ENCODE data around the gene TTC7B. TPM values are rescaled to one million over a fixed set of nuclear protein-coding genes. Genes with fewer than 3 reads are reported as not detected.
A peak's percentile ranks its signal among the peaks of the same experiment; 100 is the strongest.

TTC7B gene
- total and polyA plus RNA-seq, 2 of the 13 experiments (the other 11 are each of a cell fraction or from before 2014, with no cell fraction given), result 1.3 to 3.2 TPM

GRCh38 chr14:90498198-90498597 lies 318.0 kb downstream of the TTC7B start:
- Histone ChIP-seq H3K79me2 (ENCODE audit: insufficient read depth, low read length) (no peaks in the 10 kb centered on the region), H2AFZ (ENCODE audit: low read length) (no peak overlapping the region), H3K4me3 (replicated peaks in 1 of 3; ENCODE audit: insufficient read depth in 1 of 3, low read depth in 2 of 3, low read length in 3 of 3) (no peak overlapping the region), H3K9ac (ENCODE audit: insufficient read depth, low read depth, low read length) (no peak overlapping the region), H3K27me3 (ENCODE audit: control insufficient read depth in 1 of 2, insufficient read depth in 2 of 2, low read length in 2 of 2) (no peaks in the 10 kb centered on the region), H3K9me3 (ENCODE audit: low read length) (no peaks in the 10 kb centered on the region), H4K20me1 (ENCODE audit: insufficient read depth, low read length) (no peaks in the 10 kb centered on the region; the same call in 1 of the 2 replicates), H3K4me1 (ENCODE audit: insufficient read depth, low read length) (peaks cover 33% of the 10 kb centered on the region), H3K36me3 (replicated peaks in 1 of 2; ENCODE audit: control insufficient read depth in 1 of 2, insufficient read depth in 2 of 2, low read length in 2 of 2) (no peaks in the 10 kb centered on the region), H3K4me2 (ENCODE audit: low read depth, low read length) (no peak overlapping the region), H3K27ac (ENCODE audit: extremely low read length, insufficient read depth, low read length) (no peak overlapping the region)
- ChIA-PET CTCF (ENCODE audit: low intra/inter-chr PET ratio, low total read pairs) (no interaction called here), POLR2A (no interaction called here)
- no peak for TF ChIP-seq BATF2 (CRISPR knock-in tag; IDR thresholded peaks at IDR 0.05)
- no peak for TF ChIP-seq DNMT1 (CRISPR knock-in tag; IDR thresholded peaks at IDR 0.05)
- TF ChIP-seq E2F2 (CRISPR knock-in tag; IDR thresholded peaks at IDR 0.05; ENCODE audit: borderline replicate concordance), result no peak
- no peak for ATAC-seq
- no peak for DNase-seq (ENCODE audit: low spot score)
- no TSS peak for BruUV-seq (replicated peaks)
- in situ Hi-C loops (cut with HindIII; ENCODE audit: extremely low pct_ligation_motif_present, low pct_unique_long_range_greater_than_20kb) (no loop called here), intact Hi-C loops (cut with micrococcal nuclease; ENCODE audit: unreplicated experiment) (no loop called here)
- FAIRE-seq, result no peak

GRCh38 chr14:90496379-90496778 lies 319.9 kb downstream of the TTC7B start:
- peak; percentile 38 for TF ChIP-seq HNRNPK (IDR thresholded peaks at IDR 0.05; ENCODE audit: low read depth, low read length, poor library complexity, severe bottlenecking)
- TF ChIP-seq ZNF407 (CRISPR knock-in tag; IDR thresholded peaks at IDR 0.05; ENCODE audit: not compliant biosample characterization), result no peak
- no peak for TF ChIP-seq HNF4A (CRISPR knock-in tag; IDR thresholded peaks at IDR 0.05)
- no peak for ATAC-seq
- in situ Hi-C loops (cut with HindIII; ENCODE audit: extremely low pct_ligation_motif_present, low pct_unique_long_range_greater_than_20kb) (no loop called here), intact Hi-C loops (cut with micrococcal nuclease; ENCODE audit: unreplicated experiment) (no loop called here)
- H3K27me3 ChIP-seq (ENCODE audit: control insufficient read depth in 1 of 2, insufficient read depth in 2 of 2, low read length in 2 of 2), result no peaks in the 10 kb centered on the region
- no peaks in the 10 kb centered on the region for H3K36me3 ChIP-seq (replicated peaks in 1 of 2; ENCODE audit: control insufficient read depth in 1 of 2, insufficient read depth in 2 of 2, low read length in 2 of 2)
- no peak overlapping the region for H3K4me2 ChIP-seq (ENCODE audit: low read depth, low read length)
- no peak for DNase-seq (ENCODE audit: low spot score)
- no peaks in the 10 kb centered on the region; the same call in 1 of the 2 replicates for H4K20me1 ChIP-seq (ENCODE audit: insufficient read depth, low read length)
- POLR2A ChIA-PET, result no interaction called here
- BruUV-seq (replicated peaks), result no TSS peak
- H3K9ac ChIP-seq (ENCODE audit: insufficient read depth, low read depth, low read length), result no peak overlapping the region
- CTCF ChIA-PET (ENCODE audit: low intra/inter-chr PET ratio, low total read pairs), result no interaction called here
- no peaks in the 10 kb centered on the region for H3K9me3 ChIP-seq (ENCODE audit: low read length)
- no peak for FAIRE-seq
- no peak overlapping the region for H2AFZ ChIP-seq (ENCODE audit: low read length)
- H3K27ac ChIP-seq (ENCODE audit: extremely low read length, insufficient read depth, low read length), result no peak overlapping the region
- H3K79me2 ChIP-seq (ENCODE audit: insufficient read depth, low read length), result no peaks in the 10 kb centered on the region
- no peak overlapping the region for H3K4me3 ChIP-seq (replicated peaks in 1 of 3; ENCODE audit: insufficient read depth in 1 of 3, low read depth in 2 of 3, low read length in 3 of 3)
- WGBS (ENCODE audit: low lambda C conversion rate), result 9% methylated on average over 2 of the region's 2 CpGs
- H3K4me1 ChIP-seq (ENCODE audit: insufficient read depth, low read length), result peaks cover 24% of the 10 kb centered on the region
